IPS-20b (cell line): ENCODE results near the gene LDHAL6B.

ENCODE experiments used
- H3K27ac ChIP-seq: one replicate; pipeline ENCODE4 v1.5.1; 2013; ENCODE audit warnings: low read length
- H3K27me3 ChIP-seq: 2 replicates; pipeline ENCODE4 v1.6.1; 2013; ENCODE audit warnings: mild to moderate bottlenecking, low read length, inconsistent platforms; ENCODE audit not compliant: insufficient read depth
- H3K36me3 ChIP-seq: 2 replicates; pipeline ENCODE4 v1.6.1; 2013; ENCODE audit warnings: low read depth, mild to moderate bottlenecking, inconsistent platforms, low read length, moderate library complexity; ENCODE audit not compliant: insufficient read depth
- H3K4me1 ChIP-seq: 2 replicates; pipeline ENCODE4 v1.6.1; 2013; ENCODE audit warnings: mild to moderate bottlenecking, control low read depth, inconsistent platforms, low read length, moderate library complexity; ENCODE audit not compliant: insufficient read depth
- H3K4me3 ChIP-seq: 2 replicates; pipeline ENCODE4 v1.5.1; 2013; ENCODE audit warnings: mild to moderate bottlenecking, low read length, inconsistent platforms
- H3K9ac ChIP-seq: 2 replicates; pipeline ENCODE4 v1.6.1; 2013; ENCODE audit warnings: low read depth, mild to moderate bottlenecking, inconsistent platforms, low read length, moderate library complexity
- H3K9me3 ChIP-seq: 2 replicates; pipeline ENCODE4 v1.6.1; 2013; ENCODE audit warnings: mild to moderate bottlenecking, low read depth, low read length, inconsistent platforms; ENCODE audit not compliant: insufficient read depth

The LDHAL6B gene

GRCh38 chr15:59169251-59169708 is 37.4 kb upstream of the LDHAL6B start:
- H3K9me3 ChIP-seq = no peaks in the 10 kb centered on the region
- H3K36me3 ChIP-seq = peaks cover 43% of the 10 kb centered on the region
- H3K9ac ChIP-seq = no peak overlapping the region
- H3K27me3 ChIP-seq = no peaks in the 10 kb centered on the region
- H3K27ac ChIP-seq = no peak overlapping the region
- peaks cover 3% of the 10 kb centered on the region; the same call in 1 of the 2 replicates for H3K4me1 ChIP-seq
- no peak overlapping the region for H3K4me3 ChIP-seq

- Histone ChIP-seq H3K36me3 (peaks cover 36% of the 10 kb centered on the region), H3K4me3 (no peak overlapping the region), H3K27me3 (no peaks in the 10 kb centered on the region), H3K4me1 (peaks cover 3% of the 10 kb centered on the region; the same call in 1 of the 2 replicates), H3K27ac (no peak overlapping the region), H3K9me3 (no peaks in the 10 kb centered on the region), H3K9ac (no peak overlapping the region)
Measured at GRCh38 chr15:59170295-59171066, 36.2 kb upstream of the LDHAL6B start.

DNA sequence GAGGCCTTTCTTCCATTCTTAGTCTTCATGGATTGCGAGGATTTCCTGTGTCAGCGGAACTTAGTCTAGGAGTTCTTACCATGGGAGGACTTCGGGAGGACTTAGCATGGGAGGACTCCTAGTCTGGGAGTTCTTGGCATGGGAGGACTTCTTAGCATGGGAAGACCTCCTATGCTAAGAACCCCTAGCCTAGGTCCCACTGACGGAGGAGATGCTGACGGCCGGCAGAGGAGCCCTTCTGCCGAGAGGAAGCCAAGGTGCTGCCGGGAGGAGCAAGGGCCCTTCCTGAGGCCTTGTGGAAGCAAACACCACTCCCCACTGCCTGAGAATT is 35.6 kb upstream of the LDHAL6B start:
- Histone ChIP-seq H3K27me3 (no peaks in the 10 kb centered on the region), H3K36me3 (peaks cover 36% of the 10 kb centered on the region), H3K9ac (no peak overlapping the region), H3K4me3 (no peak overlapping the region), H3K9me3 (no peaks in the 10 kb centered on the region), H3K4me1 (no peaks in the 10 kb centered on the region), H3K27ac (no peak overlapping the region)

- no peak overlapping the region for H3K9ac ChIP-seq
- no peak overlapping the region for H3K4me3 ChIP-seq
- H3K27me3 ChIP-seq = no peaks in the 10 kb centered on the region
- no peaks in the 10 kb centered on the region for H3K4me1 ChIP-seq
- no peak overlapping the region for H3K27ac ChIP-seq
- H3K9me3 ChIP-seq = no peaks in the 10 kb centered on the region
- peaks cover 41% of the 10 kb centered on the region for H3K36me3 ChIP-seq
Measured at GRCh38 chr15:59172289-59172901, 34.2 kb upstream of the LDHAL6B start.

DNA sequence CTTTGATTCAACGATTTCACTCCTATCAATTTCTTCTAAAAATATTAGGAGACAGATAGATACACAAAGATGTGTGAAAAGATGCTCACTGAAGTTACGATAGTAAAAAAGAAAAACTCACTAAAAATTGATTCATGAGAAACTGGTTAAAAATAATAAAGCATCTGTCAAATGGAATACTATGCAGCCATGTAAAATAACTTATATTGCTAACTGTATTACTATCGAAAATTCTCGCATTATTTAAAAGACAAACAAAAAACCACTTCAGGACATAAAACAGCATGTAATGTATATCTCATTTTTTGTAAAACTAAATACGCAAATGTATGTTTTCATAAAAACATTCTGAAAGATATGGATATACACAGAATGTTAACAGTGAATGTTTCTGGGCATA is 33.4 kb upstream of the LDHAL6B start:
- no peaks in the 10 kb centered on the region for H3K27me3 ChIP-seq
- H3K4me1 ChIP-seq = no peaks in the 10 kb centered on the region
- H3K4me3 ChIP-seq = no peak overlapping the region
- peaks cover 49% of the 10 kb centered on the region for H3K36me3 ChIP-seq
- no peak overlapping the region for H3K27ac ChIP-seq
- no peak overlapping the region for H3K9ac ChIP-seq
- no peaks in the 10 kb centered on the region for H3K9me3 ChIP-seq

DNA sequence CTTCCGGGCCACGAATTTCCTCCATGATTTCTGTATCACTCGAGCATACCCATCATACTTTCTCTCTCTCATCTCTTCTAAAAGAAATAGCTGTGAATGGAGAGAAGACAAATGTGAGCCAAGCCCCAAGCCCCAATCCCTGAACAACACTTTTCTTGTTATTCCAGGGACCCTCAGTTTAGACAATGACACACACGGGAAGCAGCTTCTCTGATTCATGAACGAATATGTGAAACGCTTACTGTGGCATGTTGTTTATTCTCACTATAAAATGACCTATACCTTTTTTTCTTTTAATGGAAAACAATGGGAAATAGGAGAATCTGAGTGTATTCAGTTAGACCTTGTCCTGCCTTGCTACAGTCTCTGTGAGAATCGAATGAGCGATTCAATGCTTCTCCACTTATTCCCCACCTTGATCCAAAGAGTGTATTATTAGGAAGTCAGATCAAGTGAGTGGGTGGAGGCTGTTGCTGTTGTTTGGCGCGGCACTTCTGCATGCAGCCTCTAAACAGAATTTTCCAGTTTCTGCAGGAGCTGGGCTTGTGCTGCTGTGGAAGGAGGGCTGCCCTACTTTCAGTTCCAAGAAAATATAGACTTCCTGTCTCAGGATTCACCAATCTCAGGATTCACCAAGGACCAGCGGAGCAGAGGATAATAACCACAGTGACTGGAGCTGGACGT is 32.4 kb upstream of the LDHAL6B start:
- no peak overlapping the region for H3K4me3 ChIP-seq
- peaks cover 59% of the 10 kb centered on the region for H3K36me3 ChIP-seq
- no peak overlapping the region for H3K9ac ChIP-seq
- no peak overlapping the region for H3K27ac ChIP-seq
- H3K4me1 ChIP-seq = no peaks in the 10 kb centered on the region
- H3K27me3 ChIP-seq = no peaks in the 10 kb centered on the region
- no peaks in the 10 kb centered on the region for H3K9me3 ChIP-seq

DNA sequence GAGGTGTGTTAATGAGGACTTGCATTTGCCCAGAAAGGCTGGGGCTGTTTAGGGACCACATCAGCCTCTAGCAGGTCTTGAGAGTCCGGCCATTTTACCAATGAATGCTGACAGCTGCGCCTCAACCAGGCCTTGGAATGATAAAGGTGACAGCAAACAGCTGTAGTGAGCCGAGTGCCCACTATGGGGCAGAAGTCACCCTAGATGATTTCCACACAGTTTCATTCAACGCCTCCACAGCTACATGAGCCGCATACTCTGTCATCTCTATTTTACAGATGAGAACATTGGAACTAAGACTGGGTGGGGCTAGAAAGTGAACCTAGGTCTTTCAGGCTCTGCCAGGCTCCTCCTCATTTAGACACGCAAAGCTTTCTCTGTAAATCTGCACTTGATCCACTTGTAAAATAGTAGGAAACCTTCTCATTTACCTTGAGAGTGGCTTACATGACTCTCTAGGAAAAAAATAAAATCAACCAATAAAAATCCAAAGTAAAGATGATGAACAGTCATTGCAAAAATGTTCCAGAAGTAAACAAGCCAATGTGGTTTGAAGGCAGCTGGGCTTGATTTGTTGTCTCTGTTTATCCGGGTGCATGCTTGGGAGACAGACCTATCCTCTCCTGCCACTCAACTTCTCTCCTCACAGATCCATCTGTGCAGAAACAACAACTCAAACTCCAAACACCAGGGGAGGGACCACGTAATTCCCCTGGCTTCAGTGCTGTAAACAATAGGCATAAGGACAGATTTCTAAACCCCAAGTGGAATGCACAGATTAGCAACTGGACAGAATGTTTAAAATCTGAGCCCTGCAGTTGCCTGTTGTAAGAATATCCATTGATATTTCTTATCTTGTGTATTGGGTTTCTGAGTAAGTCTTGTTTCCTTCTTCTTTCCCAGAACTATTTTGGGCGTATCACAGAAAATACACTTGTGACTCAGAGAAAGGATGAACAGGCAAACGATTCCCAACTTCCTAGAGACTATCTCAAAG is 31.5 kb upstream of the LDHAL6B start:
- Histone ChIP-seq H3K36me3 (peaks cover 64% of the 10 kb centered on the region), H3K9me3 (no peaks in the 10 kb centered on the region), H3K4me3 (no peak overlapping the region), H3K4me1 (no peaks in the 10 kb centered on the region), H3K27ac (no peak overlapping the region), H3K9ac (no peak overlapping the region), H3K27me3 (no peaks in the 10 kb centered on the region)

- no peaks in the 10 kb centered on the region for H3K4me1 ChIP-seq
- H3K4me3 ChIP-seq = no peak overlapping the region
- H3K9me3 ChIP-seq = no peaks in the 10 kb centered on the region
- no peak overlapping the region for H3K27ac ChIP-seq
- no peaks in the 10 kb centered on the region for H3K27me3 ChIP-seq
- H3K36me3 ChIP-seq = peaks cover 54% of the 10 kb centered on the region
- H3K9ac ChIP-seq = no peak overlapping the region
Measured at GRCh38 chr15:59176653-59177316, 29.9 kb upstream of the LDHAL6B start.

GRCh38 chr15:59177317-59177660 is 29.4 kb upstream of the LDHAL6B start:
- H3K27ac ChIP-seq = no peak overlapping the region
- peaks cover 53% of the 10 kb centered on the region for H3K36me3 ChIP-seq
- H3K4me1 ChIP-seq = no peaks in the 10 kb centered on the region

GRCh38 chr15:59178151-59178695 is 28.4 kb upstream of the LDHAL6B start:
- H3K9ac ChIP-seq = no peak overlapping the region
- no peaks in the 10 kb centered on the region for H3K27me3 ChIP-seq
- H3K36me3 ChIP-seq = peaks cover 51% of the 10 kb centered on the region
- no peaks in the 10 kb centered on the region for H3K4me1 ChIP-seq
- no peak overlapping the region for H3K27ac ChIP-seq
- H3K9me3 ChIP-seq = no peaks in the 10 kb centered on the region; the same call in 1 of the 2 replicates
- H3K4me3 ChIP-seq = no peak overlapping the region

More at GRCh38 chr15:59177317-59177660, 29.4 kb upstream of the LDHAL6B start:
- no peak overlapping the region for H3K9ac ChIP-seq
- no peaks in the 10 kb centered on the region for H3K9me3 ChIP-seq
- no peak overlapping the region for H3K4me3 ChIP-seq
- H3K27me3 ChIP-seq = no peaks in the 10 kb centered on the region
